ENCODE measurements around the gene CHRM2.

CHRM2 gene

DNA sequence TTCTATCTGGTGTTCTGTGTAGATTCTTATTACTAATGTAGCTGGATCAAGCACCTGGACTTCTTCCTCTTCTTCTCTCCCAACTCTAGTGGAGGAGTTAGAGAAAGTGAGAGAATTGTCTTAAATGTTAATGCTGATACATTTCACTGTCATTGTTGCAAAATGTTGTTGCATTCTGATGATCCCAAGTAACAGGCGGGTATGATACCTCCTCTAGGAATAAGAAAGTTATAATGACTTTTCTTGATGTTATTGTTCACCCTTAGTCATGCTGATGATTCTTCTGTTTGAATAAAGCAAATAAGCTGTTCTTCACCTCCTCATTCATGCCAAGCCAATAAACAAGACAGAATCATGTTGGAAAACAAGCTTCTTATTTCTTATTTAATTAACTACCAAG is 9.1 kb downstream of the CHRM2 start:
- DNase-seq (ENCODE audit: low spot score in 2 of 2): no peak
- H3K4me3 ChIP-seq: no peak overlapping the region
- H3K27me3 ChIP-seq (ENCODE audit: low read depth): no peaks in the 10 kb centered on the region
- H3K4me1 ChIP-seq: no peaks in the 10 kb centered on the region
- no peaks in the 10 kb centered on the region for H3K9me3 ChIP-seq
- in situ Hi-C loops (cut with MboI; ENCODE audit: low sequenced_read_pairs): no loop called here
- no peaks in the 10 kb centered on the region for H3K36me3 ChIP-seq (replicated peaks)

GRCh38 chr7:136877990-136878389 is 9.5 kb downstream of the CHRM2 start:
- no peaks in the 10 kb centered on the region for H3K9me3 ChIP-seq
- in situ Hi-C loops (cut with MboI; ENCODE audit: low sequenced_read_pairs): no loop called here
- H3K4me1 ChIP-seq: no peaks in the 10 kb centered on the region
- no peaks in the 10 kb centered on the region for H3K27me3 ChIP-seq (ENCODE audit: low read depth)
- H3K4me3 ChIP-seq: no peak overlapping the region
- H3K36me3 ChIP-seq (replicated peaks): no peaks in the 10 kb centered on the region
- no peak for DNase-seq (ENCODE audit: low spot score in 2 of 2)

DNA sequence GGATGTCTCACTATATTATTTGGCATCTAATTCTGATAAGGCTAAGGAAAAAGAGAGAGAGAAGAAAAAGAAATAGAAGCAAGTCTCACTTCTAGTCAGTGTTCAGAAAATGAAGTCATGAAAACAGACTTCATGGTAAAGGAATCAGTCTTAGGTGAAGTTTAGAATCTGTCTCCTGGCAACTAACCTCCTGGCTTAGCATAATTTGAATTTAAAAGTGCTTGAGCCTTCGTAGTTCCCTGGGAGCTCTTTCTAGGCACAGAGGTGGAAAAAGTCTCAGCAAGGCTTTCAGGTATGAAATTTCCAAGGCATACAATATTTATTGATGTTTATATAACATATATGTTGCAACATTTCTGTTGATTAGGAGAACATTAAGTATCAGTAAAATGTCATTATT is 10.4 kb downstream of the CHRM2 start:
- Histone ChIP-seq H3K36me3 (replicated peaks) (no peaks in the 10 kb centered on the region), H3K4me1 (no peaks in the 10 kb centered on the region), H3K27me3 (ENCODE audit: low read depth) (no peaks in the 10 kb centered on the region), H3K9me3 (no peaks in the 10 kb centered on the region), H3K4me3 (no peak overlapping the region)
- DNase-seq (ENCODE audit: low spot score in 2 of 2): no peak
- in situ Hi-C loops (cut with MboI; ENCODE audit: low sequenced_read_pairs): no loop called here

- Histone ChIP-seq H3K4me3 (no peak overlapping the region), H3K9me3 (no peaks in the 10 kb centered on the region), H3K36me3 (replicated peaks) (no peaks in the 10 kb centered on the region), H3K27me3 (ENCODE audit: low read depth) (no peaks in the 10 kb centered on the region), H3K4me1 (no peaks in the 10 kb centered on the region)
- in situ Hi-C loops (cut with MboI; ENCODE audit: low sequenced_read_pairs): no loop called here
- DNase-seq (ENCODE audit: low spot score in 2 of 2): no peak
Observed at GRCh38 chr7:136883046-136883445, 14.6 kb downstream of the CHRM2 start.

DNA sequence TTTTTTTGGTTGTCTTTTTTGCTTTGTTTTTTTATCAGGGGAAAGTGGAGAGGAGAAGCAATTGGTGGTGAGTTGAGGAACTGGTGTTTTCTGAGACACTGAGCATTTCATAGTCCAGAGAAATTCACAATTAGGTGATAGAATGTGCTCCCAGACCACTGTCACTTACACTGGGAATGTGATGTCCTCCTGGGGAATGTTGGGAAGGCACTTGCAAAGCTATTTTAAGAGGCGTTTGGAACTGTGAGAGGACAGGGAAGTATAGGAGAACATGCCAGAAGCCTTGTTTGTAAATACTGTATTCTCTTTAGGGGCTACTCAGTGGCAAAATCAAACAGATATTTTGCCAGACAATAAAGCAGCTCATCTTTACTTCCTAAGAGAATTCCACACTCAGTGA is 16.0 kb downstream of the CHRM2 start:
- in situ Hi-C loops (cut with MboI; ENCODE audit: low sequenced_read_pairs): no loop called here
- Histone ChIP-seq H3K27me3 (ENCODE audit: low read depth) (no peaks in the 10 kb centered on the region), H3K9me3 (no peaks in the 10 kb centered on the region), H3K4me1 (no peaks in the 10 kb centered on the region), H3K36me3 (replicated peaks) (no peaks in the 10 kb centered on the region), H3K4me3 (no peak overlapping the region)
- no peak for DNase-seq (ENCODE audit: low spot score in 2 of 2)

- H3K36me3 ChIP-seq (replicated peaks): no peaks in the 10 kb centered on the region
- in situ Hi-C loops (cut with MboI; ENCODE audit: low sequenced_read_pairs): no loop called here
- no peaks in the 10 kb centered on the region for H3K9me3 ChIP-seq
- H3K4me1 ChIP-seq: no peaks in the 10 kb centered on the region
- H3K27me3 ChIP-seq (ENCODE audit: low read depth): no peaks in the 10 kb centered on the region
- no peak for DNase-seq (ENCODE audit: low spot score in 2 of 2)
- H3K4me3 ChIP-seq: no peak overlapping the region
Observed at GRCh38 chr7:136887317-136887716, 18.9 kb downstream of the CHRM2 start.

- Histone ChIP-seq H3K9me3 (no peaks in the 10 kb centered on the region), H3K27me3 (ENCODE audit: low read depth) (no peaks in the 10 kb centered on the region), H3K4me1 (no peaks in the 10 kb centered on the region), H3K36me3 (replicated peaks) (no peaks in the 10 kb centered on the region), H3K4me3 (no peak overlapping the region)
- DNase-seq (ENCODE audit: low spot score in 2 of 2): no peak
- in situ Hi-C loops (cut with MboI; ENCODE audit: low sequenced_read_pairs): no loop called here
Observed at GRCh38 chr7:136890399-136890798, 21.9 kb downstream of the CHRM2 start.

- in situ Hi-C loops (cut with MboI; ENCODE audit: low sequenced_read_pairs): no loop called here
- no peaks in the 10 kb centered on the region for H3K4me1 ChIP-seq
- no peak overlapping the region for H3K4me3 ChIP-seq
- no peaks in the 10 kb centered on the region for H3K9me3 ChIP-seq
- H3K36me3 ChIP-seq (replicated peaks): no peaks in the 10 kb centered on the region
- no peak for DNase-seq (ENCODE audit: low spot score in 2 of 2)
- H3K27me3 ChIP-seq (ENCODE audit: low read depth): no peaks in the 10 kb centered on the region
Observed at GRCh38 chr7:136891850-136892249, 23.4 kb downstream of the CHRM2 start.

DNA sequence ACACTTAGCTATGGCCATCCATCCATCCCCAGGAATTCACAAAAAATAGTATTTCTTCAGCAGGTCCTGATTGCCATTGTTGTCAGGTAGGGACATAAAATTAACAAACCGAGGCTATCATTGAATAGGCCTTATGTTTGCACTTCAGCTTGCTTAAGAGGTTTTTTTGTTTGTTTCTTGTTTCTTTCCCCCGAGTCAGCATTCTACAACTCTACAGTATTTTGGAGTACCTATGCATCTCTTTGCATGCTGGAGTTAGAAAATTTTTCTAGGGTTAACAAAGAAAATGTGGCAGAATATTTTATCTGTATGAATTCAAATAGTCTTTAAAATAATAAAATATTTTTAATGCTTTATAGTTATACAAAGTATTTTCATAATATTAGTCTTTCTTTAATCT is 26.3 kb downstream of the CHRM2 start:
- H3K27me3 ChIP-seq (ENCODE audit: low read depth): 0 out of 2 replicates have a peak, but pooled peaks cover under 1% of the 10 kb centered on the region
- no peaks in the 10 kb centered on the region for H3K4me1 ChIP-seq
- H3K36me3 ChIP-seq (replicated peaks): no peaks in the 10 kb centered on the region
- H3K4me3 ChIP-seq: no peak overlapping the region
- in situ Hi-C loops (cut with MboI; ENCODE audit: low sequenced_read_pairs): no loop called here
- DNase-seq (ENCODE audit: low spot score in 2 of 2): no peak
- H3K9me3 ChIP-seq: no peaks in the 10 kb centered on the region

DNA sequence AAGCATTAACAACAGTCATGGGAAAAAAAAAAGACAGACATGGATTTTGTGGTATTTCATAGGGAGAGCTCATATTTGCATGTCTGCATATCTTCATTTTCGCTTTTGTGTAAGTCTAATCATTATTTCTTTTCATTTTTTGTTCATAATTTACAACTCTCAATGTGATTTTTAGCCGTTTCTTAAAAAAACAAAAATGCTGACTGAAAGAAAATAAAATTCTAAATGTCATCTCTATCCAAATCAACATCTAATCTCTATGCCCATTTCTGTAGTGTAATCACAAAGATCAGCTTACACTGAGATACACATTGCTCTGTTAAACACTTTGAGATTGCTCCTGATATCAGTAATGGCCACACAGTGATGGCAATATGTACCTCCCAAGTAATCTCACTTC is 29.2 kb downstream of the CHRM2 start:
- H3K27me3 ChIP-seq (ENCODE audit: low read depth): 0 out of 2 replicates have a peak, but pooled peaks cover 3% of the 10 kb centered on the region
- in situ Hi-C loops (cut with MboI; ENCODE audit: low sequenced_read_pairs): no loop called here

GRCh38 chr7:136900005-136900404 is 31.6 kb downstream of the CHRM2 start:
- no peak for DNase-seq (ENCODE audit: low spot score in 2 of 2)

More for the DNA sequence above, 29.2 kb downstream of the CHRM2 start:
- Histone ChIP-seq H3K9me3 (no peaks in the 10 kb centered on the region), H3K36me3 (replicated peaks) (no peaks in the 10 kb centered on the region), H3K4me1 (no peaks in the 10 kb centered on the region), H3K4me3 (no peak overlapping the region)
- no peak for DNase-seq (ENCODE audit: low spot score in 2 of 2)

GRCh38 chr7:136910771-136911170 is 42.3 kb downstream of the CHRM2 start:
- in situ Hi-C loops (cut with MboI; ENCODE audit: low sequenced_read_pairs): no loop called here

More at GRCh38 chr7:136900005-136900404, 31.6 kb downstream of the CHRM2 start:
- no peaks in the 10 kb centered on the region for H3K36me3 ChIP-seq (replicated peaks)
- H3K4me1 ChIP-seq: no peaks in the 10 kb centered on the region
- in situ Hi-C loops (cut with MboI; ENCODE audit: low sequenced_read_pairs): no loop called here
- no peak overlapping the region for H3K4me3 ChIP-seq
- 0 out of 2 replicates have a peak, but pooled peaks cover 3% of the 10 kb centered on the region for H3K27me3 ChIP-seq (ENCODE audit: low read depth)
- no peaks in the 10 kb centered on the region for H3K9me3 ChIP-seq

GRCh38 chr7:136911344-136911743 is 42.9 kb downstream of the CHRM2 start:
- H3K36me3 ChIP-seq (replicated peaks): no peaks in the 10 kb centered on the region
- in situ Hi-C loops (cut with MboI; ENCODE audit: low sequenced_read_pairs): no loop called here
- H3K4me1 ChIP-seq: no peaks in the 10 kb centered on the region
- no peak for DNase-seq (ENCODE audit: low spot score in 2 of 2)
- no peak overlapping the region for H3K4me3 ChIP-seq
- H3K9me3 ChIP-seq: no peaks in the 10 kb centered on the region
- H3K27me3 ChIP-seq (ENCODE audit: low read depth): no peaks in the 10 kb centered on the region

More at GRCh38 chr7:136910771-136911170, 42.3 kb downstream of the CHRM2 start:
- no peaks in the 10 kb centered on the region for H3K4me1 ChIP-seq
- H3K9me3 ChIP-seq: no peaks in the 10 kb centered on the region
- no peaks in the 10 kb centered on the region for H3K27me3 ChIP-seq (ENCODE audit: low read depth)
- no peak overlapping the region for H3K4me3 ChIP-seq
- H3K36me3 ChIP-seq (replicated peaks): no peaks in the 10 kb centered on the region
- no peak for DNase-seq (ENCODE audit: low spot score in 2 of 2)

DNA sequence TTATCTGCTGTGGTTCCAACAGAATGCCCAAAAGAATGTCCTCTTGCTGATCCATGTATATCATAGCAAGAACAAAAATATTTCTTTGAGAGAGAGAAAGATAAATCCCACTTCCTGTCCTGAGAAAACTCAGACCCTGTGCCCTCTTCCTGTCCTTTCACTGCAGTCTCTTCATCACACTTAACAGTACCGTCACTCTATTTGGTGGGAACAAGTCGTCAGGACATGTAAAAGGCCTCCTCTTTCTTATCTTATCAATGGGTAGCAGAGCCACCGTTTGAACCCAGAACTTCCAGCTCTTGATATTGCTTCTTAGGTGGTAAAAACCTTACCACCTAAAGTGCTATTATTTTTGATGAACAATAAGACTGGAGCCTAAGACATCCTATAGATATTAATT is 43.9 kb downstream of the CHRM2 start:
- in situ Hi-C loops (cut with MboI; ENCODE audit: low sequenced_read_pairs): no loop called here
- no peak for DNase-seq (ENCODE audit: low spot score in 2 of 2)

DNA sequence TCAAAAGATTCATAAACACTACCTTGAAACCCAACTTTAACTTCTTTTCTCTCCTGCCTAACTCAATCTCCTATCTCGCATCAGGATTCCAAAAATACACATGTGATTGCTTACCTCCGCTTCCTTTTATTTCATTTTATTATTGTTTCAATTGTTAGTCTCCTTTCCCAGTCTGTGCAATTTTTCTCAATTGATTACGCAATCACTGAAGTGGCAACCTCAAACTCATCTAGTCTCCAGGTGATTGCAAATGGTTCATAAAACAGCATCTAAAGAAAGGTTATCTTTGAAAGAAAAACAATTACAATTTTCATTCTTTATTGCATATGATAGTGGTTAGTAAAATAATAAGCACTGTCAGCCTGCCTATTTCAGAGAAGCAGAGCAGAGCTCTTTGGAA is 45.6 kb downstream of the CHRM2 start:
- no peaks in the 10 kb centered on the region for H3K36me3 ChIP-seq (replicated peaks)
- DNase-seq (ENCODE audit: low spot score in 2 of 2): no peak
- no peaks in the 10 kb centered on the region for H3K4me1 ChIP-seq
- H3K4me3 ChIP-seq: no peak overlapping the region
- H3K9me3 ChIP-seq: no peaks in the 10 kb centered on the region
- in situ Hi-C loops (cut with MboI; ENCODE audit: low sequenced_read_pairs): no loop called here
- H3K27me3 ChIP-seq (ENCODE audit: low read depth): no peaks in the 10 kb centered on the region

More for the DNA sequence above, 43.9 kb downstream of the CHRM2 start:
- Histone ChIP-seq H3K27me3 (ENCODE audit: low read depth) (no peaks in the 10 kb centered on the region), H3K36me3 (replicated peaks) (no peaks in the 10 kb centered on the region), H3K9me3 (no peaks in the 10 kb centered on the region), H3K4me3 (no peak overlapping the region), H3K4me1 (no peaks in the 10 kb centered on the region)

Data from HAP-1 (cell line).